ENCODE data around the gene MYZAP.

GRCh38 chr15:57643826-57644225, 52.1 kb downstream of the MYZAP start:
- no peak for TF ChIP-seq CTCF (IDR thresholded peaks at IDR 0.05)
- no peak for TF ChIP-seq REST (IDR thresholded peaks at IDR 0.05; ENCODE audit: insufficient read depth in 1 of 2, low read depth in 2 of 2, low read length in 1 of 2)
- TF ChIP-seq SIN3A (IDR thresholded peaks at IDR 0.05; ENCODE audit: borderline replicate concordance, insufficient read depth, low read depth, low read length): no peak
